Esophagus muscularis mucosa (tissue), 3 donors: ENCODE measurements around the gene RHOU.

ENCODE experiments used
- POLR2A ChIP-seq: fragments of 450-650 bp; IDR thresholded peaks from one replicate; pipeline ENCODE4 v1.6.1; 2017; ENCODE audit warnings: antibody characterized with exemption, moderate library complexity, mild to moderate bottlenecking, low read depth
- POLR2AphosphoS5 ChIP-seq, 2 donors: sonication (generic); formaldehyde crosslinking; IDR thresholded peaks; one replicate each; pipeline ENCODE4 v1.6.1; 2017; ENCODE audit warnings: antibody characterized with exemption in 2 of 2
- TF ChIP-seq, protein P1 (sequence below), 3 experiments: fragments of 200-600 bp in 2 of 3; fragments of 450-650 bp in 1 of 3; sonication (generic) in 2 of 3; IDR thresholded peaks; one replicate each; pipeline ENCODE4 v1.5.1; 2017 to 2019; ENCODE audit warnings: antibody characterized with exemption in 3 of 3, mild to moderate bottlenecking in 2 of 3, moderate library complexity in 1 of 3

DNA sequence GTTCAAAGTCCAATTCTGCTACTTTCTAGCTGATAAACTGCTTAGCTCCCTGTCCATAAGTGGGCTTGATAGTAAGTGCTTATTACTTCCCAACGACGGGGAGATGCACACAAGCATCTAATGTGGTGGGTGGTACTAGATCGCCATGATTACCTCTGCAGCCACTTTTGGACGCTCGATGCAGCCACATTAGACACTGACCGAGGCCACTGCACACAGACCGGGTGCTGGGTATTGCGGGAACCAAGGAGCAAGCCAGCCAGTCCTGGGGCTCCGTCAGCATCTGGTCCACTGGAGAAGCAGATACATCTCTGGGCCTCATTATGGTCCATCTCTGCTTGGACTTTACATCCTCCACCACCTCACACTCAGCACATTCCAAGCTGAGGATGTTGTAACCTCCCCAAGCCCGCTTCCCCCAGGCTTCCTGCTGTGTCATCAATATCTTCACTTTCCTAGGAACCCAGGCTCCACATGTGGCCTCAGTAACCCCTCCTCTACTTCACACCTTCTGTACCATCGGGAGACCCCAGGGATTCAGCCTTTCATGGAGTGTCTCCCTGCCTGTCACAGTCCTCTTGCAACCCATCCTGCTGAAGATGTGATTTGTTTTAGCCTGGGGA, 48.2 kb downstream of the RHOU start:
- TF ChIP-seq, protein P1, sequence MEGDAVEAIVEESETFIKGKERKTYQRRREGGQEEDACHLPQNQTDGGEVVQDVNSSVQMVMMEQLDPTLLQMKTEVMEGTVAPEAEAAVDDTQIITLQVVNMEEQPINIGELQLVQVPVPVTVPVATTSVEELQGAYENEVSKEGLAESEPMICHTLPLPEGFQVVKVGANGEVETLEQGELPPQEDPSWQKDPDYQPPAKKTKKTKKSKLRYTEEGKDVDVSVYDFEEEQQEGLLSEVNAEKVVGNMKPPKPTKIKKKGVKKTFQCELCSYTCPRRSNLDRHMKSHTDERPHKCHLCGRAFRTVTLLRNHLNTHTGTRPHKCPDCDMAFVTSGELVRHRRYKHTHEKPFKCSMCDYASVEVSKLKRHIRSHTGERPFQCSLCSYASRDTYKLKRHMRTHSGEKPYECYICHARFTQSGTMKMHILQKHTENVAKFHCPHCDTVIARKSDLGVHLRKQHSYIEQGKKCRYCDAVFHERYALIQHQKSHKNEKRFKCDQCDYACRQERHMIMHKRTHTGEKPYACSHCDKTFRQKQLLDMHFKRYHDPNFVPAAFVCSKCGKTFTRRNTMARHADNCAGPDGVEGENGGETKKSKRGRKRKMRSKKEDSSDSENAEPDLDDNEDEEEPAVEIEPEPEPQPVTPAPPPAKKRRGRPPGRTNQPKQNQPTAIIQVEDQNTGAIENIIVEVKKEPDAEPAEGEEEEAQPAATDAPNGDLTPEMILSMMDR (IDR thresholded peaks at IDR 0.05) = no peak
- TF ChIP-seq POLR2AphosphoS5 (IDR thresholded peaks at IDR 0.05) = no peak
- TF ChIP-seq POLR2A = no peak
